Suprapubic skin (tissue), 4 donors: ENCODE results near the gene ZNHIT2.

ENCODE experiments used
- CTCF ChIP-seq, 2 donors: fragments of 200-600 bp in 1 of 2; fragments of 450-650 bp in 1 of 2; sonication (generic) in 1 of 2; IDR thresholded peaks; one replicate each; pipeline ENCODE4 v1.5.1; 2016 to 2019; ENCODE audit warnings: antibody characterized with exemption in 2 of 2, mild to moderate bottlenecking in 1 of 2, moderate library complexity in 1 of 2
- EP300 ChIP-seq: sonication (generic); formaldehyde crosslinking; IDR thresholded peaks from one replicate; pipeline ENCODE4 v1.6.1; 2017; ENCODE audit warnings: antibody characterized with exemption
- POLR2A ChIP-seq, 2 donors: fragments of 450-650 bp; IDR thresholded peaks; one replicate each; pipeline ENCODE4 v1.6.1; 2017; ENCODE audit warnings: antibody characterized with exemption in 2 of 2, mild to moderate bottlenecking in 2 of 2, moderate library complexity in 2 of 2
- POLR2AphosphoS5 ChIP-seq, 3 donors: sonication (generic); formaldehyde crosslinking; IDR thresholded peaks; one replicate each; pipeline ENCODE4 v1.6.1; 2017; ENCODE audit warnings: antibody characterized with exemption in 3 of 3

DNA sequence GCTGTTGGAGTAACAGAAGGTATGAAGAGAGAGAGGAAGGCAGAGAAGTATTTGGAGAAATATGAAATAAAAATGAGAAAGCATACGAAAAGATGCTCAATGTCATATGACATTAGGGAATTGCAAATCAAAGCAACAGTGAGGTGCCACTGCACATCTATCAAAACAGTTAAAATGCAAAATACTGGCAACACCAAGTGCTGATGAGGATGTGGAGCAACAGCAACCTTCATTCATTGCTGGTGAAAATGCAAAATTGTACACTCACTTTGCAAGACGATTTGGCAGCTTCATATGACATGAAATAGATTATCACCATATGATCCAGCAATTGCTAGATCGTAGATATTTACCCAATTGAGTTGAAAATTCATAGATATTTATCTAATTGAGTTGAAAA lies 43.1 kb upstream of the ZNHIT2 start:
- TF ChIP-seq CTCF (IDR thresholded peaks at IDR 0.05), result no peak
- no peak for TF ChIP-seq POLR2AphosphoS5 (IDR thresholded peaks at IDR 0.05)
- no peak for TF ChIP-seq EP300
- no peak for TF ChIP-seq POLR2A (IDR thresholded peaks at IDR 0.05)
